GM19099 (cell line): Measurements from ENCODE around the gene DPF3.

Source experiments
- POLR2A ChIP-seq: IDR thresholded peaks from 3 replicates; pipeline ENCODE4 v1.6.1; 2011; ENCODE audit warnings: low read depth; ENCODE audit not compliant: insufficient read length; ENCODE audit errors: extremely low read depth

Gene DPF3

DNA sequence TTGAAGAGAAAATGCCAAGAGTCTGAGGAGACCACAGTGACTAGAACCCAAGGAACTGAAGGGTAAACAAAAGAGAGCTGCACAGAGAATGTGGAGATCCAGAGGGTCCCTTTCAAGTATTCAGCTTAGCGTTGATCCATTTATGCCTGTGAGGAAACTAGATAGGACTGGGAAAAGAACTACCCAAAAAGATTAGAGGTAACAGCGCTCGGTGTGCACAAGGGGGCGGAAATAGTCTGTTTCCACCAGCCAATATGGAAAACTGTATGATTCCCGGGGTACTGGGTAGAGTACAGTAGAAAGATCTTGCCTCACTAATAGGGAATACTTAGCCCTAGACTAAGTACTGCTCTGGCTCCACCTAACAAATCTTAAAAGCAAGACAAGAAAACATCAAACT lies 135.5 kb downstream of the DPF3 start:
- no peak for TF ChIP-seq POLR2A

- TF ChIP-seq POLR2A, result no peak
Measured at GRCh38 chr14:72756967-72757366, 136.9 kb downstream of the DPF3 start.

- no peak for TF ChIP-seq POLR2A
Measured at GRCh38 chr14:72755766-72756165, 138.1 kb downstream of the DPF3 start.

DNA sequence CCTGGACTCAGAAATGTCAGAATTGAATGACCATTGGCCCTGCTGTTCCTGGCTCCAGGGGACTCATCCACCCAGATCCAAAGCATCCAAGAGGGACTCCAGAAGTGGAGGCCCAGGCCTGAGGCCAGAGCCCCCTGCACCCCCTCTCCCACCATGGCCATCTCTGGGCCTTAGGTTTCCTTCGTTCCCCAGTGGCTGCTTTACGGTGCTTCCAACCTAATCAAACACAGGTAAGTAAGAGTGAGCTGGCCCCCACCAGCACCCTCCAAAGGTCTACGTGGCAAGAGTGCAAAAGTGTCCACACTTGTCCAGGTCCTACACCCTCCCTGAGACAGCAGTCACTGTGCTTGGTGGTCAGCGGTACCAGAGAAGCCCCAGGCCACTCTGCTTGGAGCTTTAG lies 139.0 kb downstream of the DPF3 start:
- TF ChIP-seq POLR2A, result no peak

DNA sequence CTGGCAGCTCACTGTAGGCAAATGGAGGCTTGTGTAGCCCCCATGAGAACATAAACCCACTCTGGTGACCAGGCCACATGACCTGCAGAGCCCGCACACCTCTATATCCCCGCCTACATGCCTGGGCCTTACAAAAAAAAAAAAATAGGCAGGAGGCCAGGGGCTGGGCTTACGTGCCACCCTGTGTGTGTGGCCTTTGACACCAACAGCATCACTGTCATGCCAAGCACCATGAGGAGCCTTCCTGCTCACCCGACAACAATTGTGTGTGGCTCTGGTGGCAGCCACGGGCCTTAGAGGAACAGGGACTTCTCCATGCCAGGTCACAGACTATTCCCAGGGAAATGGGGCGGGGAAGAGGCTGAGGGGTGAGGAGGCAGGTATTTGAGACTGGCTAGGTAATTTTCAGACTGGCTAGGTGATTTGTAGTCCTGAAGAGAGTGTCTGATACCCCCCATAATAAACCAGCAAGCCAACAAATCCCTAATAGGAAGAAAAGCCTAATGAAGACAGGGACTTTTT lies 140.0 kb downstream of the DPF3 start:
- no peak for TF ChIP-seq POLR2A

- TF ChIP-seq POLR2A, result no peak
Measured at GRCh38 chr14:72753044-72753710, 140.7 kb downstream of the DPF3 start.

DNA sequence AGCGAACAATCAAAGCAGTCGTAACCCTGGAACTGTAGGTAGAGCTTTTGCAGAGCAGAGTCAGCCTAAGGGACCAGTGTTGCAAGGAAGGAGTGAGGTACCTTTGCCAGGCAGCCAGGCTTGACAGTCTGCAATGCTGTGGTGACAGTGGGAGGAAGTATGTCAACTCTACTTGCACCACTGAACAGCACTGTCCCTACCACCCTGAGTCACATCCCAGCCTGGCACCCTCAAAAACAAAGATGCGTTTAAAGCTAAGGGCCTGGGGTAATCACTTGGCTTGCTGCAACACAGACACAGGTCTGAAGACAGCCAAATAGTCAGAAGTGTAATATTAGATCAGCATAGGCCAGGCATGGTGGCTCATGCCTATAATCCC lies 141.9 kb downstream of the DPF3 start:
- no peak for TF ChIP-seq POLR2A

GRCh38 chr14:72751276-72752033 lies 142.4 kb downstream of the DPF3 start:
- no peak for TF ChIP-seq POLR2A

DNA sequence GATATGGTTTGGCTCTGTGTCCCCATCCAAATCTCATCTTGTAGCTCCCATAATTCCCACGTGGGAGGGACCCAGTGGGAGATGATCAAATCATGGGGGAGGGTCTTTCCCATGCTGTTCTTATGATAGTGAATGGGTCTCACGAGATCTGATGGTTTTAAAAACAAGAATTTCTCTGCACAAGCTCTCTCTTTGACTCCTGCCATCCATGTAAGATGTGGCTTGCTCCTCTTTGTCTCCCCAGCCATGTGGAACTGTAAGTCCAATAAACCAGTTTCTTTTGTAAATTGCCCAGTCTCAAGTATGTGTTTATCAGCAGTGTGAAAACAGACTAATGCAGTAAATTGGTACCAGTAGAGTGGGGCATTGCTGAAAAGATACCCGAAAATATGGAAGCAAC lies 146.2 kb downstream of the DPF3 start:
- TF ChIP-seq POLR2A, result no peak

GRCh38 chr14:72745991-72746980 lies 147.6 kb downstream of the DPF3 start:
- no peak for TF ChIP-seq POLR2A

- TF ChIP-seq POLR2A, result no peak
Measured at GRCh38 chr14:72745546-72745945, 148.4 kb downstream of the DPF3 start.

- TF ChIP-seq POLR2A, result no peak
Measured at GRCh38 chr14:72744416-72745120, 149.3 kb downstream of the DPF3 start.

DNA sequence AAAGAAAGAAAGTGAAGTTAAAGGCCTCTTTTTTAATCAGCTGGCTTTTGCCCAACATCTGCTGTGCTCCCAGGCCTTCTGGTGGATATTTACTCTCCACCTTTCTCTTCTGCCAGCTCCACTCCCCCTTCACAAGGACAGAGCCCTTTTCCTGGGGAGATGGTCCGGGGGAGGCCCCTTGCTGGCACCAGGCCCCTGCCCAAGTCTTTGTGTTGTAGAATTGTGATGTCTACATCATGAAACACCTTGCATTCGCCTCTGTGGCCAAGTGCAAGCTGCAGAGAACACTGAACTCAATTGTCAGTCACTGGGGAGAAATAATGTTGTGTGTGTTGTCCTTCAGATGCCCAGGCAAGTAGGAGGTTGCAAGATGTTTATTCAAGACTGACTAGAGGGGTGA lies 150.3 kb downstream of the DPF3 start:
- no peak for TF ChIP-seq POLR2A

GRCh38 chr14:72742838-72743195 lies 151.1 kb downstream of the DPF3 start:
- TF ChIP-seq POLR2A, result no peak

- TF ChIP-seq POLR2A, result no peak
Measured at GRCh38 chr14:72742118-72742837, 151.6 kb downstream of the DPF3 start.

DNA sequence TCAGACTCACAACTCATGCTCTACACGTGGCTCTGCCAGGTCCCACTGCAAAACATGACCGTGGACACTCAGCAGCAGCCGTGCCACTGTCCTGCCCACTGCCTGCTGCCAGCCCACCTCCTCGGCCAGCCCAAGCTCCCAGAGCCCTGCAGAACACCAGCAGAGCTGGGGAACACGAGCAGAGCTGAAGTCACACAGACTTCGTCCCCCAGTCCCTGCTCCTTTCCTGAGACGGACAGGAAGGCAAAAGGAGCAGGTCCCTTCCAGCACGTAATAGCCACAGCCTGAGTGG lies 152.1 kb downstream of the DPF3 start:
- TF ChIP-seq POLR2A, result no peak
